Measurements from ENCODE around the gene ROBO2. TPM values are rescaled to one million over a fixed set of nuclear protein-coding genes. Genes with fewer than 3 reads are reported as not detected.

ROBO2 gene
- polyA plus RNA-seq, 2 of the 4 experiments (the other 2 are of a cell fraction): 0.04 TPM; not detected in 1

- no peak overlapping the region for H3K4me3 ChIP-seq
- no peaks in the 10 kb centered on the region for H3K9me3 ChIP-seq
- ChIA-PET CTCF (no interaction called here), POLR2A (no interaction called here)
- 0% methylated on average over 2 of the region's 2 CpGs for WGBS (ENCODE audit: missing lambda C conversion rate)
- ATAC-seq (no peak), FAIRE-seq (no peak), DNase-seq (ENCODE audit: low read depth in 1 of 2, low spot score in 1 of 2) (no peak)
- no peak overlapping the region for H3K27ac ChIP-seq
- no peak for TF ChIP-seq GATA3 (IDR thresholded peaks at IDR 0.05; ENCODE audit: borderline replicate concordance)
- no peak for TF ChIP-seq HDAC2 (IDR thresholded peaks at IDR 0.05)
- TF ChIP-seq NPAS2 (CRISPR knock-in tag; IDR thresholded peaks at IDR 0.05; ENCODE audit: borderline replicate concordance): no peak
- no peak for TF ChIP-seq ESRRA (IDR thresholded peaks at IDR 0.05; ENCODE audit: borderline replicate concordance, low read length)
- no peak for TF ChIP-seq MAFK (IDR thresholded peaks at IDR 0.05; ENCODE audit: partially characterized antibody)
- no peak for TF ChIP-seq BHLHE40 (IDR thresholded peaks at IDR 0.05; ENCODE audit: low read depth, low read length)
- no peak for TF ChIP-seq ZNF302 (CRISPR knock-in tag; IDR thresholded peaks at IDR 0.05)
- H3K4me2 ChIP-seq: no peak overlapping the region
- H3K4me1 ChIP-seq: no peaks in the 10 kb centered on the region
Measured at GRCh38 chr3:77475507-77475906, 435.6 kb downstream of the ROBO2 start.

- H3K4me1 ChIP-seq: no peaks in the 10 kb centered on the region
- H3K4me2 ChIP-seq: no peak overlapping the region
- no peak overlapping the region for H3K27ac ChIP-seq
- ChIA-PET CTCF (no interaction called here), POLR2A (no interaction called here)
- TF ChIP-seq MAFK (IDR thresholded peaks at IDR 0.05; ENCODE audit: partially characterized antibody) (no peak), ZSCAN20 (CRISPR knock-in tag; IDR thresholded peaks at IDR 0.05) (no peak), NFE2L2 (conservative IDR thresholded peaks at IDR 0.05; ENCODE audit: low read length) (no peak), NR3C1 (IDR thresholded peaks at IDR 0.05) (no peak), ZC3H11A (IDR thresholded peaks at IDR 0.05) (no peak), CHD4 (IDR thresholded peaks at IDR 0.05; ENCODE audit: borderline replicate concordance) (no peak), EHF (CRISPR knock-in tag; IDR thresholded peaks at IDR 0.05) (no peak), CTCF (IDR thresholded peaks at IDR 0.05) (no peak), ZNF302 (CRISPR knock-in tag; IDR thresholded peaks at IDR 0.05) (no peak), KDM5A (IDR thresholded peaks at IDR 0.05) (no peak), ZFP36 (IDR thresholded peaks at IDR 0.05; ENCODE audit: borderline replicate concordance, partially characterized antibody) (no peak), ELK1 (IDR thresholded peaks at IDR 0.05; ENCODE audit: low read depth, low read length) (no peak), FOSL2 (IDR thresholded peaks at IDR 0.05) (no peak), FOSL2 (CRISPR knock-in tag; IDR thresholded peaks at IDR 0.05) (no peak), CBX2 (IDR thresholded peaks at IDR 0.05; ENCODE audit: borderline replicate concordance, low read depth) (no peak), HDAC2 (IDR thresholded peaks at IDR 0.05) (no peak), TP53 (CRISPR knock-in tag; IDR thresholded peaks at IDR 0.05) (no peak)
- TF ChIP-seq, protein P1, sequence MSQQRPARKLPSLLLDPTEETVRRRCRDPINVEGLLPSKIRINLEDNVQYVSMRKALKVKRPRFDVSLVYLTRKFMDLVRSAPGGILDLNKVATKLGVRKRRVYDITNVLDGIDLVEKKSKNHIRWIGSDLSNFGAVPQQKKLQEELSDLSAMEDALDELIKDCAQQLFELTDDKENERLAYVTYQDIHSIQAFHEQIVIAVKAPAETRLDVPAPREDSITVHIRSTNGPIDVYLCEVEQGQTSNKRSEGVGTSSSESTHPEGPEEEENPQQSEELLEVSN (IDR thresholded peaks at IDR 0.05; ENCODE audit: borderline replicate concordance, low read depth): no peak
- no peak overlapping the region for H3K4me3 ChIP-seq
- no peak for ATAC-seq
- FAIRE-seq: no peak
- no peak for DNase-seq (ENCODE audit: low read depth in 1 of 2, low spot score in 1 of 2)
- H3K9me3 ChIP-seq: no peaks in the 10 kb centered on the region
Measured at GRCh38 chr3:77479021-77479420, 439.1 kb downstream of the ROBO2 start.

DNA sequence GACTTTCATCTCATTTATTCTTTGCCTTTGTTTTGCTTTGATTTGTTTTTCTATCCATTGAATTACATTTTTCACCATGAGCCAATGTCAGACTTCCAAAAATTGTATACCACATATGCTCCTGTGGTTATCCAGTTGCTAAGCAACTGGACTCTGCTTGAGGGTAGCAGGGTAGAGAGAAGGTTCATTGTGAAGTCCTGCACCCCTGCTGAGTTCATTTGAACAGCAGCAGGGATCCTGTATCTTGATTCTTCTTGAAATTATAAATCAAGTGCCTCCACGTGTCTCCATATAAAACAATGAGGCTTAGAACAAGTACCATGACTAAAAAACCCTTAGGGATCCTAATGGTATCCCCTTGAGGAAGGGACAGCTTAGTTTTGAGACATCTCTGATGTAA lies 449.3 kb downstream of the ROBO2 start:
- ChIA-PET CTCF (no interaction called here), POLR2A (no interaction called here)
- no peak overlapping the region for H3K4me2 ChIP-seq
- no peak for FAIRE-seq
- 0% methylated on average over 1 of the region's 1 CpG for WGBS (ENCODE audit: missing lambda C conversion rate)
- no peak for ATAC-seq
- DNase-seq (ENCODE audit: low read depth in 1 of 2, low spot score in 1 of 2): no peak
- H3K4me1 ChIP-seq: no peaks in the 10 kb centered on the region
- no peak for TF ChIP-seq KDM5A (IDR thresholded peaks at IDR 0.05)
- TF ChIP-seq MAZ (IDR thresholded peaks at IDR 0.05; ENCODE audit: borderline replicate concordance, low read depth, low read length): no peak
- no peak for TF ChIP-seq PHF8 (IDR thresholded peaks at IDR 0.05; ENCODE audit: borderline replicate concordance, low read depth)
- no peak for TF ChIP-seq BHLHE40 (IDR thresholded peaks at IDR 0.05; ENCODE audit: low read depth, low read length)
- no peak for TF ChIP-seq MAFK (IDR thresholded peaks at IDR 0.05; ENCODE audit: partially characterized antibody)
- TF ChIP-seq HEYL (CRISPR knock-in tag; IDR thresholded peaks at IDR 0.05): no peak
- no peak for TF ChIP-seq CBX2 (IDR thresholded peaks at IDR 0.05; ENCODE audit: borderline replicate concordance, low read depth)
- TF ChIP-seq NPAS2 (CRISPR knock-in tag; IDR thresholded peaks at IDR 0.05; ENCODE audit: borderline replicate concordance): no peak
- no peak for TF ChIP-seq HOXA7 (CRISPR knock-in tag; IDR thresholded peaks at IDR 0.05)
- no peak overlapping the region for H3K27ac ChIP-seq
- H3K4me3 ChIP-seq: no peak overlapping the region
- H3K9me3 ChIP-seq: no peaks in the 10 kb centered on the region
